Neutrophil (primary cell): ENCODE results near the gene CALML5.

Experiments
- H3K27ac ChIP-seq: fragments of 200-600 bp; sonication (generic); 2 replicates; pipeline ENCODE4 v1.5.1; 2016; ENCODE audit warnings: mild to moderate bottlenecking, moderate library complexity
- H3K27me3 ChIP-seq: fragments of 200-600 bp; sonication (generic); 2 replicates; pipeline ENCODE4 v1.6.0; 2016; ENCODE audit warnings: mild to moderate bottlenecking
- H3K36me3 ChIP-seq: fragments of 200-600 bp; sonication (generic); 2 replicates; pipeline ENCODE4 v1.5.1; 2017
- H3K4me1 ChIP-seq, 2 experiments: fragments of 200-600 bp in 1 of 2; sonication (generic) in 1 of 2; 1 replicate in 1 of 2; 2 replicates in 1 of 2; pipeline versions ENCODE4 v1.5.1 to v1.6.1; 2013 to 2016; ENCODE audit warnings: low read depth in 1 of 2, low read length in 1 of 2, mild to moderate bottlenecking in 1 of 2, moderate library complexity in 1 of 2; ENCODE audit not compliant: control insufficient read depth in 1 of 2, insufficient read depth in 1 of 2
- H3K4me3 ChIP-seq, 2 experiments: fragments of 200-600 bp in 1 of 2; sonication (generic) in 1 of 2; 1 replicate in 1 of 2; 2 replicates in 1 of 2; pipeline ENCODE4 v1.5.1; 2013 to 2016; ENCODE audit warnings: low read depth in 1 of 2, low read length in 1 of 2, mild to moderate bottlenecking in 1 of 2, moderate library complexity in 1 of 2
- H3K9me3 ChIP-seq: fragments of 200-600 bp; sonication (generic); 2 replicates; pipeline ENCODE4 v1.5.1; 2016
- TF ChIP-seq, protein P1 (sequence below): fragments of 200-600 bp; sonication (generic); IDR thresholded peaks from 2 replicates; pipeline ENCODE4 v1.5.1; 2016; ENCODE audit warnings: antibody characterized with exemption

The CALML5 gene

GRCh38 chr10:5536486-5537081, 37.2 kb upstream of the CALML5 start:
- Histone ChIP-seq H3K36me3 (no peaks in the 10 kb centered on the region), H3K4me3 (no peak overlapping the region), H3K27me3 (no peaks in the 10 kb centered on the region), H3K27ac (no peak overlapping the region), H3K4me1 (peaks cover 44 to 52% of the 10 kb centered on the region in 2 experiments), H3K9me3 (no peaks in the 10 kb centered on the region)
- TF ChIP-seq, protein P1, sequence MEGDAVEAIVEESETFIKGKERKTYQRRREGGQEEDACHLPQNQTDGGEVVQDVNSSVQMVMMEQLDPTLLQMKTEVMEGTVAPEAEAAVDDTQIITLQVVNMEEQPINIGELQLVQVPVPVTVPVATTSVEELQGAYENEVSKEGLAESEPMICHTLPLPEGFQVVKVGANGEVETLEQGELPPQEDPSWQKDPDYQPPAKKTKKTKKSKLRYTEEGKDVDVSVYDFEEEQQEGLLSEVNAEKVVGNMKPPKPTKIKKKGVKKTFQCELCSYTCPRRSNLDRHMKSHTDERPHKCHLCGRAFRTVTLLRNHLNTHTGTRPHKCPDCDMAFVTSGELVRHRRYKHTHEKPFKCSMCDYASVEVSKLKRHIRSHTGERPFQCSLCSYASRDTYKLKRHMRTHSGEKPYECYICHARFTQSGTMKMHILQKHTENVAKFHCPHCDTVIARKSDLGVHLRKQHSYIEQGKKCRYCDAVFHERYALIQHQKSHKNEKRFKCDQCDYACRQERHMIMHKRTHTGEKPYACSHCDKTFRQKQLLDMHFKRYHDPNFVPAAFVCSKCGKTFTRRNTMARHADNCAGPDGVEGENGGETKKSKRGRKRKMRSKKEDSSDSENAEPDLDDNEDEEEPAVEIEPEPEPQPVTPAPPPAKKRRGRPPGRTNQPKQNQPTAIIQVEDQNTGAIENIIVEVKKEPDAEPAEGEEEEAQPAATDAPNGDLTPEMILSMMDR: no peak

DNA sequence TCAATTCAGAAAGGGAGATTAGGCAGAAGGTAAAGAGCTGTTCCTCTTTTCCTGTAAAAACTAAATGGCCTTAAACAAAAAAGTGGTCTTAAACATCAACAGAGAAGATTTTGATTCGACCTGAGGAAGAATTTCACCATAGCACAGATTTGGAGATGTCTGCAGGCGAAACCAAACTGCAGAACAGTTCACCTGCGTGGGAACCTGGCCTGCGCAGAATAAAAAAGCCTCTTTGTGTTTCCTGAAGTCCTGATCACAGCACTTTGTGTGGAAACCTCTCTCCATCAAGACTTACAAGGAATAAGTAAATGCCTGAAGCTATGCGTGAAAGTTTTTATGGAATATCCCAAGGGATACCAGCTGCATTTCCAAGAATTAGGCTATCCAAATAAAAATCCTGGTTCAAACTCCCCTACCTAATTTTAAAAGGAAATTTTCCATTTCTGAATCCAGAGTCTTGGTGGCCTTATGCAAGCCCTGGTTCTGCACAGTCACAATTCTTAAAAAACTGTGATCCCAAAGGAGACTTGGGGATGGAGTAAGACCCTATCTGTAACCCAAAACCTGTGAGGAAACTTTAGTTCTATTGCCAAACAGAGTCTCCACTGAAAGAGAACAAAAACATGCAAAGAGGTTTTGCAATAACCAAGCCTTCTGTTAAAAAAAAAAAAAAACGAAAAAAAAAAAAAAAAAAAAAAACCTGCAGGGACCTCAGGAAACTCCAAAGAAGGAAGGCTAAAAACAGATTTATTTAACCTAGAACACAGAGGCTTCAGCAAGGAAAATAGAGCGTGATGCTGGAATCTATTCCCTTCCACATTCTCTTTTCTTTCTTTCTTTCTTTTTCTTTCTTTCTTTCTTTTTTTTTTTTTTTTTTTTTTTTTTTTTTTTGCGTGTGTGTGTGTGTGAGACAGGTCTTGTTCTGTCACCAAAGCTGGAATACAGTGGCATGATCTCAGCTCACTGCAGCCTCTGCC, 35.8 kb upstream of the CALML5 start:
- TF ChIP-seq, protein P1: no peak
- Histone ChIP-seq H3K27me3 (no peaks in the 10 kb centered on the region), H3K9me3 (no peaks in the 10 kb centered on the region), H3K4me3 (peak overlapping the region in 1 of 2 experiments; percentile 9), H3K27ac (peak overlapping the region; percentile 71), H3K36me3 (no peaks in the 10 kb centered on the region), H3K4me1 (peaks cover 43 to 44% of the 10 kb centered on the region in 2 experiments)

DNA sequence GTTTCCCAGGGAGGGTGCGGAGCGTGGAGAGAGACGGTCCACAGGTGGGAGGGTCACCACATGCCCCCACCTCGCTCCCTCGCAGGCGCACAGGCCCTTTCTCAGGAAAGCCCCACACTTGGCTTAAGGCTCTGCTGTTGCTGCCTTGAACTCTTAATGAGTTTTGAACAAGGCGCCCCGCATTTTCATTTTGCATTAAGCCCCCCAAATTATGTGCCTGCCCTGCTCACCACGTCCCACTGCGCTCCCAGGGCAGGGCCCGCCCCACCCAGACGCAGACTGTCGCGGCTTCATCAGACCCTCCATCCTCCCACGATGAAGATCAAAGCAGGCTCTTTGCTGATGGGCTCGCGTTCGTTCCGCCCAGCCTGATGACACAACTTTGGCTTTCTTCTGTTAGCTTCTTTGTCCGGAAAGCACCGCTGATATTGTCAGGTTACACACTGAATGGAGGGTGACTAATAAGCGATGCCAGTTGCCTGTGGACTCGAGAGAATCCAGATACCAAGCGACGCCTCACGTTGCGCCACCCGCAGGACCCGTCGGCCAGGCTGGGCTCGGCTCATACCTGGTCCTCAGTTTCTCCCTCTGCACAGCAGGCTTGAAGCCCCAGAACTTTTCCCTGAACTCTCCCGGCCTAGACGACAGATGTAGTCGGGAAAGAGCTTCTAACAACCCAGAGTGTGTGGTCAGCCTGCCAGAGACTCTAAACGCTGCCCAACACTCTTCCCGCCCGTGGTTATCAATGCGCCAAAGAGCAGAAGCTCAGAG, 34.9 kb upstream of the CALML5 start:
- no peaks in the 10 kb centered on the region for H3K36me3 ChIP-seq
- H3K4me3 ChIP-seq: no peak overlapping the region
- H3K27ac ChIP-seq: peak overlapping the region; percentile 71
- TF ChIP-seq, protein P1: no peak
- no peaks in the 10 kb centered on the region for H3K27me3 ChIP-seq
- no peaks in the 10 kb centered on the region for H3K9me3 ChIP-seq
- peaks cover 33 to 34% of the 10 kb centered on the region in 2 experiments for H3K4me1 ChIP-seq

- TF ChIP-seq, protein P1: no peak
- no peaks in the 10 kb centered on the region for H3K9me3 ChIP-seq
Measured at GRCh38 chr10:5533098-5533731, 33.8 kb upstream of the CALML5 start.

GRCh38 chr10:5532618-5533097, 33.3 kb upstream of the CALML5 start:
- TF ChIP-seq, protein P1: no peak
- Histone ChIP-seq H3K27me3 (no peaks in the 10 kb centered on the region), H3K9me3 (no peaks in the 10 kb centered on the region), H3K4me1 (peaks cover 24 to 26% of the 10 kb centered on the region in 2 experiments), H3K4me3 (no peak overlapping the region), H3K27ac (no peak overlapping the region), H3K36me3 (no peaks in the 10 kb centered on the region)

More at GRCh38 chr10:5533098-5533731, 33.8 kb upstream of the CALML5 start:
- no peak overlapping the region for H3K4me3 ChIP-seq
- no peaks in the 10 kb centered on the region for H3K27me3 ChIP-seq
- H3K36me3 ChIP-seq: no peaks in the 10 kb centered on the region
- H3K27ac ChIP-seq: no peak overlapping the region
- peaks cover 24 to 26% of the 10 kb centered on the region in 2 experiments for H3K4me1 ChIP-seq
